HG03139 (cell line): ENCODE results near the gene SHB.

ENCODE experiments used
- ATAC-seq: cut with Tn5 transposase; IDR thresholded peaks from one replicate; pipeline ENCODE4 v1.9.1; 2021; ENCODE audit not compliant: unreplicated experiment

The SHB gene

DNA sequence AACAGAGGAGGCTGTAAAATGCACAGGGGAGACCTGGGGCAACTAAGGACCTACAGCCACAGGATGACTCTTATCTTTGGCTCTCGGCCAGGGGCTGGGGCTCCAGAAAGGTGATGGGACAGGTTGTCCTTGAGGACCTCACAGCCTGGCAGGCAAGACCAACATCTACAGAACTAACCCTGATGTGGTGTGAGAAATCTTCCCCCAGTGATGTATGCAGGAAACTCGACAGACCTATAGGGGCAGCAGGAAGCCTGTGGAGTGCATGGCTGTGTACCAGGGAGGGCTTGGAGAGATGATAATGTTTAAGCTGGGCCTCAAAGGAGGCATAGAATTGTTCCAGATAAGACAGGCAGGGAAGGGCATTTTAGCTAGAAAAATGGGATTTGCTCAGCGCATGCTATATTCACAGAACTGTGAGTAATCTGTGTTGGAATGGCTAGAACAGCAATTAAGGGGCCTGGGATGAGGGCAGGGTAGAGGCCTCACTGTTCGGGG, 96.6 kb downstream of the SHB start:
- no peak for ATAC-seq

DNA sequence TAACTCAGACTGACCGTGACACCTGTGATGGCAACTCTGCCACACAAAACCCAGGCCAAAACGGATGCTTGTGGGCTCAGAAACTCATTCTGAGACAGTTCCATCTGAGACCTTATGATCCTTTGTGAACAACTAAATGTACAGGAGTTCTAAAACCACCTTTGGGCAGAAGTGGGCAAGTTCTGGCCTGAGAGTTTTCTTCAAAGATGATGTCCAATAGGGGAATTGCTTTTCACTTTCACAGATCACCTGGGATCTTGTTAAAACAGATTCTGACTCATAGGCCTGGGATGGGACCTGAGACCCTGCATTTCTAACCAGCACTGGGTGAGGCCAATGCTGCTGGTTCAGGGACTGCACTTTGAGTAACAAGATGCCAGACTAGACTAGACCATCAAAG, 97.3 kb downstream of the SHB start:
- ATAC-seq: no peak

DNA sequence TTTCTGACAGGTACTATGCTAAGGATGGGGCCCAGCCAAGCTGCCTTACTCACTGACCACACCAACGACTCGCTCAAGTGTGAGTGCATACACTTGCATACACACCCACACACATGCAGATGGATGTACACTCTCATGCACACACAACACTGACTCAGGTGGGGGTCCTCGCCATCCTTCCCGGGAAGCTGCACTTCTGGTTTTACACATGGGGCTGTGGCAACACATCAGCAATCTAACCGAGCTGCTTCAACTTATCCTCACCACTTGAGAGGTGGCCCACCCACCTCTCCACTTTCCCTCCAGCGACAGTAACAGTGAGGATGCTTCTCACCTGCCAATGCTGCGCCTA, 97.9 kb downstream of the SHB start:
- no peak for ATAC-seq

DNA sequence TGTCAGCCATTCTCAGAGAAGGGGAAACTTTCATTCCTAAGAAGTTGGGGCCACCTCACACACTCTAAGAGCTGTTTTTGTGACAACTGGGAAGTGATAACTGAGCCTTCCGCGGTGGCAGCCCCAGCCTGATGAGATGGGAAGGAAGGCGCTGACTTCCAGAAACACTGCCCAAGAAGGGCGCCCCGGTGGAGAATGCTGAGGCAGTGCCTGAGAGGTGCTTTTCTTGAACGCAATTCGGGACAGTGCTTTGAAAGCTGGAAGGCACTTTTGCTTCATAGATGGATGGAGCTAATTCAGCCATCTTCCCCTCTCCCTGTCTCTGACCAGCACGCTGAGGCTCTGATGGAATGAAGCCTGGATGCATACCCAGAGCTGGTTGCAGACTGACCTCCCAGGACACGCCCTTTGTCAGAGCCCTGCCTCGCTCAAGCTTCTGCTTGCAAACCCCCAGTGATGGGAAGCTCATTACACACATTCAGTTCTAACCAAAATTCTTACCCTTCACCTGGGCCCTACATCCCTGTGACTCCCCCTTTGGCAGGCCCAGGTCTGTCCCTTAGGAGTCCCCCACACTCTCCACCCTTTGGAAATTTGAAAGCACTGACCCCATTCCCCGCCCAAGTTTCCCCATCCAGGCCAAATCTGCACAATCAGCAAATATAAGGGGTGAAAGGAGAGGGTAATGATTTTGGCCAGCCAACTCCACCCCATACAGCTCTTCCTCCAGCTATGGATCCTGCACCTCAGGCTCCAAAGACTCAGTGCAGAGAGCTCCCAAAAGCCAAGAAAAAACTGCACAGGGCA, 98.5 kb downstream of the SHB start:
- ATAC-seq: no peak

DNA sequence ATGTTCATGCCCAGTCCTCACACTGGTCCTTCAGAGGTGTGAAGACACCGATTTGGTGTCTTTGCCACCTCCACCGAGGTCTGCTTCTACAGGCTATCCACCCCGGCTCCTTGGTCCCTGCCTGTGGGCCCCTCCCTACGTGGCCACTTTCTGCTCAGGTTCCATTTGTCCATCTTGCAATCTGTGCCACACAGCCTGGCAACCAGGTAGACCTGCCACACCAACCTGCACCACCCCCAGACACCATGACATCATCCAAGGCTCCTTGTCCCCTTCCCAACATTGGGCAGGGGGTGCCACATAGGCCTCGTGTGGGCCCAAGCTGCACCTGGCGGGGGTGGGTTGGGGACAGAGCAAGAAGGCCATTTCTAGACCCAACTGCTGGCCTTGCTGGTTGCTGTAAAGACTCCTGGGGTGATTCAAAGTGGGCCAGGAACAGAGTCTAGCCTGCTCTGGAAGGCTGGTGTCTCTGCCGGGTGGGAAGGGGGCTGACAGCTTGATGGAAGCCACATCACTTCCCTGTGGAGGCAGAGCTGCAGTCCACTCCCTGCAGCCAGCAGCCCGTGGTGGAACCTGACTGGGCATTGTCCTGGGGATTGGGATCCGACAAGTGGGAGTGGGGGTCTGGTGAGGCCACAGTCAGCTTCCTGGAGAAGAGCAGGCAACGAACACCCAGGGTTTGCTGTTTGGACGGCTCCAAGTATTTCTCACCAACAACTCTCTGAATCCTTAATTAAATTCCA, 99.3 kb downstream of the SHB start:
- ATAC-seq: no peak

DNA sequence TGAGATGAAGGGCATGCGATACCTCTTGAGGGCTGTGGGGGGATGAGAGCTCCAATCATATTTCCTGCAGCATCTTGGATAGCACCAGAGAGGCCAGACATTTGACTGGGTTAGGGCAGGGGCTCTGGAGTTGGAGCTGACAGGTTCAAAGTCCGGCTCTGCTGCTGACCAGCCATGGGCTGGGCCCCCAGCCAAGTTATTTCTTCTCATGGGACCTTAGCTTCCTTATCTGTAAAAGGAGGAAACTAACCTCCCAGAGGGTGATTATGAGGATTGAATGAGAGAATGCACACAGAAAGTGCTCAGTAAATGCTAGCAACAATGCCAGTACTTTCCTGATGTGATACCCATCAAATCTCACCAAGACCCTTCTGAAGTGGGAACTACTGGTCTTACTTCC, 99.9 kb downstream of the SHB start:
- no peak for ATAC-seq

DNA sequence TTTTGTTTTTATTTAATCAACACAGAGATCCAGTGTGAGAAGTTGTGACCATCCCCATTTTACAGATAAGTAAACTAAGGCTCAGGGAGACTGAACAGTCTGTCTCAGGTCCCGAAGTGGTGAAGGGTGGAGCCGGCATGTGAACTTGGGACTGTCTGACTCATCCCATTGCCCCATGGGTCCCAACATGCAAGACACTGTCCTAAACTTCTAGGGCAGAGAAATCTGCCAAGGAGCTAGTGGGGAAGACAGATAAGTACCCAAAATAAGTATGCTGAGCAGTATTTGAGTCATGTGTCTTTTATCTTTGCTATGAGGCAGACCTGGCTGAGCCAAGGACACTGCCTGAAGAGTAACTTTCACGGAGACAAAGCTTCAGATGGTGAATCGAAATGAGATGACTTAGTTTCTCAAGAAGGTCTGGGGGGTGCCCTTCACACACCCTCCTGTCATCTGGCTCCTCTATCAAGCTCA, 100.8 kb downstream of the SHB start:
- no peak for ATAC-seq

DNA sequence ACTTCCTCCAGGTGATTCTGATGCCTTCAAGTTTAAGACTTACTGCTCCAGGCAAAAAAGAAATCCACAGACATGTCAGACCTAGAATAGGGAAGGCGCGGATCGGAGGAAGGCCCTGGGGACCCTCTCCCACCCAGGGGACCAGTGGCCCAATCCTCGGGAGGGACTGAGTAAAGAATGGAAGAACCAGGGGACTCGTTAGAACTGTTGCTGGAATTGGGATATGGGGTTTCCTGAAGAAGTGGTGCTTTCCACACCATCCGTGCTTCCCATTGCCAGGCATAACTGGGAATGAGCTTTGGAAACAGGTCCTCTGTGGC, 101.3 kb downstream of the SHB start:
- no peak for ATAC-seq

DNA sequence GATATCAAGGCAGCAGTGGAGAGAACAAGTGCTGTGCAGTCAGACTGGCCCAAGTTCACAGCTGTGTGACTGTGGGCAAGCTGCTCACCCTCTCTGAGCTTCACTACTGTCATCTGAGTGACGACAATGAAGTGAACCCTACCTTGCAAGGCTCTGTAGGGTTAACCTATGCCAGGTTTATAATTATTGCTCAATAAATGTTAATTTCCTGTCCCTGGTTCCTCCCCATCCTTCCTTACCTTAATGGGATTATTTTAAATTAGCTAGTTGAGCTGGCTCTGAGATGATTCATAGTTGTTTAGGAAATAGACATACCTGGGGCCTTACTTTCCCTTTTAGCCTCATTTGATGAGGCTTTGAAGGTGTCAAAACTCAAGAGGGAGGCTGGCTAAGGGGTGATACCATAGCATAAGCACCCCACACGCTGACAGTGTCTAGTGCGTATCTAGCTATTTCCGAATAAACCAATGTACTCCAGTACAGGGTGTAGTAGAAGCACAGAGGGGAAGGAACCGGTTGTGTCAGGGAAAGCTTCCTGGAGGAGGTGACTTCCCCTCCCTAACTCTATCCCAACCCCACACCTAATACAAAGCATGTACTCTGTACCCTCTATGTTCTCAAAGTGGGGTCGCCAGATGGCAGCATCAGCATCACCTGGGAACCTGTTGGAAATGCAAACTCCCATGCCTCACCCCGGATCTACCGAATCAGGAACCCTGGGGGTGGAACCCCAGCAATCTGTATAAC, 101.8 kb downstream of the SHB start:
- ATAC-seq: no peak

DNA sequence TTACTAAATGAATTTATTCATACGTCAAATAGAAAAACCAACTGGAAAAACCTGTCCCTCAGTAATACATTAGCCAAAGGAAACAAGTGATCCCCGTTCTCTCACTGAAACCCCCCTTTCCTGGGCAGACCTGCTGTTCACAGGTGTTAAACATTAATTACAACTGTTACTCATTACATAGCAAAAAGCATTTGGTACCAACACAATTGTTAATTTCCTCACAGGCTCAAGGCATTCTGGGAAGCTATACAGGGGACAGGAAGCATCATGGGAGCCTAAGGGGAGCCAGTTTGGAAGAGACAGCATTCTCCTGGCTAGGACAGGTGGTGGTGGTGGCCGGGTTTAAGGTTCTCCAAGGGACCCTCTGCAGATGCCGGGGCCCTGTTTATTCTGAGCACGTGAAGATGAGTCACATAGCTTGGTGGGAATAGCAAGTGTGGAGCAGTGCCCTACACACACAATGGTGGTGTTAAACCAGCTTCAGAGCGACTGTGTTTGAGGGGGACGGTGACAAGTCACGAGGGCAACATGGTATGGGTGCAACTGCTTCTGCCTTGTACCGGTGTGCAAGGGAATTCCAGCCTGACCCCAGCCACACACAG, 102.5 kb downstream of the SHB start:
- ATAC-seq: peak; percentile 46

DNA sequence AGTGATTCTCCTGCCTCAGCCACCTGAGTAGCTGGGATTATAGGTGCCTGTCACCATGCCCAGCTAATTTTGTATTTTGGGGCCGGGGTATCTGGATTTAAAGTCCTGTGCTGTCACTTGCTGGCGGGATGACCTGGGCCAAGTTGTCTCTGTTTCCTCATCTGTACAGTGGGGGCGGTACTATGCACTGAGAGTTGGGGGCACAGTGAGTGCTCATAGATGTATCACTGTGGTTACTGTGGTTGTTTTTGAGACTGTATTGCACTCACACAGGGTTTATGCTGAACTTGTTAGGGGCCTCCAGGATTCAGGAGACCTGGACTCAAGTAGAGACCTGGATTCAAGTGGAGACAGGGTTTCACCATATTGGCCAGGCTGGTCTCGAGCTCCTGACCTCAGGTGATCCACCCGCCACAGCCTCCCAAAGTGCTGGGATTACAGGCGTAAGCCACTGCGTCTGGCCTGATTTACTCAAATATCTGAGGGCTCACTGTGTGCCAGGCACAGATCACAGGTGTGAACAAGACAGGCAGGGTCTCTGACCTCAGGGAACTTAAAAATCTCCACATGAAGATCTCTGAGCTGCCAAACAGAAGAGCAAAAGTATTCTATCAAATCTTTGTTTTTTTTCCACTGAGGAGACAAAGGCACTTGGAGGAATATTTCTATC, 103.2 kb downstream of the SHB start:
- ATAC-seq: peak; percentile 76

DNA sequence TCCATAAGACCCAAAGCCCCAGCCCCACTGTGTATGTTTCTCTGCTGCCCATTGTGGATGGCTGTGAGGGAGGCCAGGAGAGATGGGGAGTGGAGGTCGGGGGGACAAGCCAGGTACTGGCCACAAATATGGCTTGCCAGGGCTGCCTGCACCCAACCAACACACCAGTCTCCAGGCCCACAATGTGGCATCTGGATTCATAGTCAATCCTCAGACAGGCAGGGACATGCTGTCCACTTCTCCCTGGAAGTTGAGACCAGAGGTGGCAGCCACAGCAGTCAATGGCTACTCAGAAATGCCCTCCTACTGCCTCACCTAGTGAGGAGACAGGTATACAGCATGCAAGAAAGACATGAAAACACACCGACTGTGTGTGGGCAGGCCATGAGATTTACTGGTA, 103.9 kb downstream of the SHB start:
- ATAC-seq: no peak

DNA sequence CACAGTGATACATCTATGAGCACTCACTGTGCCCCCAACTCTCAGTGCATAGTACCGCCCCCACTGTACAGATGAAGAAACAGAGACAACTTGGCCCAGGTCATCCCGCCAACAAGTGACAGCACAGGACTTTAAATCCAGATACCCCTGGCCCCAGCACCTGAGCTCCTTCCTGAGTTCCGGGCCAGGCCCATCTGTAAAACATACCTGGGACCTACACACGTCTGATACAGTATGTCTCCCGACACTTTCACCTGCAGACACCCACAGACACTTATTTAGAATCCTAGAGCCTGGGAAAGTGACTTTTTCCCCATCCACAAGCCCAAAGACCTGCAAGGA, 104.3 kb downstream of the SHB start:
- ATAC-seq: no peak

DNA sequence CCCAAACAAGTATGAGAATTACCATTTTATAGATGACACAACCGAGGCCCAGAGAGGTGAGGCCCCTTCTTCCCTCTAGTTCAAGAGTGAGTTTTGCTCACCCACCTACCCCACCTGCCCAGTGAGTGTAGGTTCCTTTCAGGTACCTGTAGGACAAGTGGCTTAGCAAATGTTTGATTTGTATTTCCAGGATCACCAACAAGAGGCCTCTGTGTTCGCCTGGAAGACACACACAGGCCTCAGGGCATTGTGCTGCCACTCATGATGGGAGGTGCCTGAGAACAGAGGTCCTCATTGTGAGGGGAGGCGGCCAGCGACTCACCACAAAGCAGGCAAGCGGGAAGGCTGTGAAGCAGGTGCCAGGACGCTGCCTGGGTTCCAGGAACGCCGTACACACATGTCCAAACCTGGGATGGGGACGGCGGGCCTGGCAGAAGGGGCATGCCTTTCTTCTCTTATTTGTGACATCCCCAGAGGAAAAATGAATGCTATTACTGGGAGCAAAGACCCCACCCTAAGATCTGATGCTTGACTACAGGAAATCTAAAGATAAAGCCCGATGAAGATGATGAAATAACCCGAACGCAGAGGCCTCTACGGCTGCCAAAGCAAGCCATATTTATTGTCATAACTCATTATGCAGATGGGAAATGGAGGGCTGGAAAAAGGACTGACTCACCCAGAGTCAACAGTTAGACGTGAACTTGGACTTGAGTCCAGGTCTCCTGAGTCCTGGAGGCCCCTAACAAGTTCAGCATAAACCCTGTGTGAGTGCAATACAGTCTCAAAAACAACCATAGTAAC, 104.9 kb downstream of the SHB start:
- ATAC-seq: no peak

DNA sequence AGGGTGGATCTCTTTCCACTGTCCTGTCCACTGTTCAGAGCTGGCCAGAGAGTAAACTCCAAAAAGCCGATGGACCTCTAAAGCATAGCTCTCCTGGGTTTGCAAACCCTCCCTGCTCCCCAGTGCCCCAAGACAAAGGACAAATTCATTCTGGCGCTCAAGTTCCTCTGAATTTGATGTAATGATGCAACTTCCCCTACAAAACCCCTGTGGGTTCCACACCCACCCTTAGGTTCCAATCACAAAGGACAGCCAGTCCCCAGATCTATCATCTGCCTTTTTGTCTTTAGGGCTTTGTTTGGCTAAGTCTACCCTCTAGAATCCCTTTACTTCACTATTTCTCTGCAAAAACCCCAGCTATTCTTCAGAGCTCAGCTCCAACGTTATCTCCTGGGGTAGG, 107.7 kb downstream of the SHB start:
- no peak for ATAC-seq

DNA sequence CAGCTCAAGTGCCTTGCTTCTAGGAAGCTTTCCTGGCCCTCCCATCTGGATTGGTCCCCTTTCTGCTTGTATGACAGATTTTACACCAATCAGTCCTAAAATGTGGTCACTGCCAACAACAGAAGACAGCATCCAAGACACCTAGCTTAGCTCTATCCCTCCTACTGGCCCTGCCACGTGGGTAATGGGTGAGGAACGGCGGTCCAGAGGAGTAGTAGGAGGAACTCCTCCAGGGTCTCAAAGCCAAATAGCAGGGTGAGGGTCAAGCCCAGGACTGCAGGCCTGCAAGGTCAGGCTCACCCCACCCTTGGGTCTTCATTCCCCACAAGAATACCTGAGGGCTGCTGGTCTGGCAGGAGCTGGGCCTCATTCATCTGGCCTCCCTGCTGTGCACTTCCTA, 108.4 kb downstream of the SHB start:
- ATAC-seq: no peak

DNA sequence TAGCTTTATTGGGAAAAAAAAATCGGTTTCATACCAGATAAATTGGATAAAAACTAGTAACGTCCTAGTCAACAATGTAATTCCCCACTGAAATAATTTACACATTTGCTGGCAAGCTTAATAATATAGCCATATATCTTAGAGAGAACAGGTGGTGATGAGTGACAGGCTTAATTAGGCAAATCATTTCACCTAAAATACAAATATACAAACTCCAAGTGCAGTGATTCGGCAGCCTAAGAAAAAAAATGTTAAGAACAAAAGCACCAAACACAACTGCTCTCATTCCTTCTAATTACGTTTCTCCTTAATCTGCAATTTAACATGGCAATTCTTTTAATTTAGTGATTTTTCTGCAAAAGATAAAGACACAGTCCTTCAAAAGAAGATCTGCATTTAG, 109.1 kb downstream of the SHB start:
- ATAC-seq: no peak

DNA sequence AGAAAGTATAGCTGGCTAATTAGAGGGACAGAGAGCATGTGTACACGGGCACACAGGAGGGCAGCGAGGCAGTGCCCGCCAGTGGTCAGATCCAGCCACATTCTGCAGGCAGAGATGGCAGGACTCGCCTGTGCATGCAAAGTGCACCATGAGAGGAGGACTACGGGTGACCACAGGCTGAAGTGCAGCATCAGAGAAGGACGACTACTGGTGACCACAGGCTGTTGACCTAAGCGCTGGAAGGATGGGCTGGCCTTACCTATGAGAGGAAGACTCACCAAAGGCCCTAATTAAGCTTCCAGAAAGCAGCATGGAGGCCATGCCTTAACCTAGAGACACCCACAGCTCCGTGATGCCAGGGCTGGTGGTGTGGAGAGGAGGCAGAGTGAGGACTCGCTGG, 110.9 kb downstream of the SHB start:
- no peak for ATAC-seq

DNA sequence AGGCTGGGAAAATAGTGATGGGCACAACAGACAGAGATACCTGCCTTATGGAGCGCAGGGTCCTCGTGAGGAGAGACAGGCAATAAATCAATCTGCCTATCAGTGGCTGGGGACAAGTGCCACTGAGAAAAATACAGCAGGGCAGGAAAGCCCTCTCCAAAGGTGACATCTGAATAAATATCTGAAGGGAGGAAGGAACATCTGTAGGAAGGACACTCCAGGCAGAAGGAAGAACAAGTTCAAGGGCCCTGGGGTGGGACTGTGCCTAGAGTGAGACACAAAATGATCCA, 111.4 kb downstream of the SHB start:
- ATAC-seq: no peak

DNA sequence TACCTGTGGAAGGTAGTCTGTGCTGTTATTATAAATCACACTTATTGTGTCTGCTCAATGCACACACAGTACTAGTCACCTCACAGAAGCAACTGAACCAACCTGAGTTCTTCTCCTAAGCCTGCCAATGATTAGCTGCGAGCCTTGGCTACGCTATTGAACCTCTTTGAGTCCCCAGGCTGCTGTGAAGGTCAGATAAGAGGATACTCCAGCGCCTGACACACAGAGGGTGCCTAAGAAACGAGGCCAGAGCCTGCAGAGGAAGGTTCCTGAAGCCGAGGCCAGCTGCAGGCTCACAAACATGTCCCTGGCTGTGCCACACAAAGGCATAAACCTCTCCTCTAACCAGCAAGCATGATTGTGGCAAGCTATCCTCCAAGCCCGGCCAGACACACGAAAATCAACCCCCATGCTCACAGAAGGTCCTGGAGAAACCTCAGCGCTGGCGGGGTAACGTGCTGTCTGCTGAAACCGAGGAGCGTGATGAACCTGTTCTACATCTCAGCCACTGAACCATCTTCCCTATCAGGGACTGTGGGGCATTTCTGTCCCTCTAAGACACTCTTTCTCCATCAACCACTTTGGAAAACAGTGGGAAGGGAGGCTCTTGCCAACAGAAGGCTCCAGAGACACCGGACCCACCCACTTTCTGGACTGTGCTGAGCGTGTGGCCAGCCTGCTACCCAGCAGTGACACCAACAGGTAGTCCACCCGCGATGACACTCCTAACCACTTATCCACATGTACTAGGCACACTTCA, 111.9 kb downstream of the SHB start:
- ATAC-seq: no peak
